KOPT-K1 (cell line): ENCODE results near the gene POTEE.
"Not testable (repeated sequence)": the region's sequence is repeated elsewhere in the genome, so short reads cannot be mapped to it uniquely, and the experiment has no call there.

Experiments used
- H3K27ac ChIP-seq: fragments of 200-600 bp; sonication (generic); 2 replicates; pipeline ENCODE4 v1.5.1; 2016; ENCODE audit warnings: antibody characterized with exemption, mild to moderate bottlenecking, low read depth, low read length; ENCODE audit not compliant: poor library complexity, severe bottlenecking
- H3K36me3 ChIP-seq: fragments of 200-600 bp; sonication (generic); 2 replicates; pipeline ENCODE4 v1.5.1; 2017; ENCODE audit warnings: antibody characterized with exemption, mild to moderate bottlenecking, low read length, moderate library complexity; ENCODE audit not compliant: insufficient read depth
- H3K9me3 ChIP-seq: fragments of 200-600 bp; sonication (generic); 2 replicates; pipeline ENCODE4 v1.5.1; 2017; ENCODE audit warnings: antibody characterized with exemption, low read length, mild to moderate bottlenecking; ENCODE audit not compliant: insufficient read depth, poor library complexity, severe bottlenecking

Gene POTEE

DNA sequence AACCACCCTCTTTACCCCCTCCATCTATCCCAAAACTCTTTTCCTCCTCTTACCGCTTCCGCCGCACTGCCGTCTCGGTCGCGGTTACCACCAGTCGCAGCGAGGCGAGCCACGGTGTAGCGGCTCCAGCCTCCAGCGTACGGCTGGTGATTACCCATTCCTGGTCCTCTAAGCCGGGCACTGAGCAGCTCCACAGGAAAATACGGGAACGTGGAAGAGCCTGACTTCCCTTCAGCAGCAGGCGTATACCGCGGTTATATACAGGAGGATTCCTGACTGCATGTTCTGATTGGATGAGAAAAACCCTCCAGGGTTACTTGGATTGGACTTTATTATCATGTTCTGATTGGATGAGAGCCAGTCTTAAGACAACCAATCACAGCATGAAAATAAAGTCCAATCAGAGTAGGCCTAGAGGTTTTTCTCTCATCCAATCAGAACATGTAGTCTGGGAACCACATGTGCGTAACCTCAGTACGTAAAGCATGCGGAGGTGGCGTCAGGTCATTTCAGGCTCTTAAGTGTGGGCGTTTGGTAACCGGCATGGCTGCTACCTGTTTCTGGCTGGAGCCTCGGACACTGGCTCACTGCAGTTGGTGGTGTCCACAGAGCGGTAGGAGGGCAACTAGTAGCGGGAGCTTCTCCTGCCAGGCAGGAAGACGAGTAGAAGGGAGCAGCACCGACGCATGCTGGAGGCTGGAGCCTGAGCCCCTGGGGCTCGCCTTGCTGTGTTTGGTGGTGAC is at the start of gene POTEE:
POTEE (plus strand) TSS at position 507 of the 743 bp plus-strand sequence. CDS start 8,867 bp downstream, outside the sequence.
- H3K27ac ChIP-seq, H3K9me3 ChIP-seq, H3K36me3 ChIP-seq: not testable (repeated sequence)

GRCh38 chr2:131165562-131165961 is 43.8 kb upstream of the POTEE start:
- H3K27ac ChIP-seq, H3K9me3 ChIP-seq, H3K36me3 ChIP-seq: not testable (repeated sequence)

- Histone ChIP-seq H3K27ac (no peak overlapping the region), H3K9me3 (no peaks in the 10 kb centered on the region), H3K36me3 (no peaks in the 10 kb centered on the region)
Observed at GRCh38 chr2:131168538-131168937, 40.8 kb upstream of the POTEE start.

DNA sequence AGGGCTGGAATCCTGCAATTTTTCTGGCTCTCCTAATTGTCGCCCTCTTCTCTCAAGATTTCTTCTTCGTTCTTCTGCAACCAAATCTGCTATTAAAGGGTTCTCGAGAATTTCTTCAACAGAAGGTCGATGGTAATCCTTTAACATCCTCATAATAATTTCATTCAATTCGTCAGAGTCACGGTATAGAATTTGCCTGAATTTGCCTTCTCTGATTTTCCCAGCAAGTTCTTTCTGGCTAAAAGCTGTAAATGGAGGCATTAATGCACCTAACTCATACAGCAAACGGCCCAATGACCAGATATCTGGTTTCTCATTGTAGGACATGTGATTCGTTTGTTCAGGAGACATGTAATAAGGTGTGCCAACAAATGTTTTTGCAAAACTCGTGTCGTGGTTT is 31.3 kb upstream of the POTEE start:
- H3K36me3 ChIP-seq, H3K9me3 ChIP-seq, H3K27ac ChIP-seq: not testable (repeated sequence)

- not testable (repeated sequence) for H3K36me3 ChIP-seq, H3K9me3 ChIP-seq
Observed at GRCh38 chr2:131178721-131179418, 30.5 kb upstream of the POTEE start.

DNA sequence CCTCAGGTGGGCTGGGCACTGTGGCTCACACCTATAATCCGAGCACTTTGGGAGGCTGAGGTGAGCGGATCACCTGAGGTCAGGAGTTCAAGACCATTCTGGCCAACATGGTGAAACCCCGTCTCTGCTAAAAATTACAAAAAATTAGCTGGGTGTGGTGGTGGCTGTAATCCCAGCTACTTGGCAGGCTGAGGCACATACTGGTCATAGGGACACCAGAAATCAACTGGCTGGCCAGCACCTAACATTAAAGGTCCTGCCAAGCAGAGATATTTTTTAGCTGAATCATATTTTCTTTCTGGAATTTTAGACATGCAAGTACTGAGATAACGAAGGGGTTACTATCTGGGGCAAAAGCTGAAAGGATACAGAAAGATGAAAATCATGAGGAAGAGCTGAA is 27.9 kb upstream of the POTEE start:
- H3K9me3 ChIP-seq, H3K36me3 ChIP-seq, H3K27ac ChIP-seq: not testable (repeated sequence)

More at GRCh38 chr2:131178721-131179418, 30.5 kb upstream of the POTEE start:
- not testable (repeated sequence) for H3K27ac ChIP-seq

GRCh38 chr2:131193421-131193820 is 15.9 kb upstream of the POTEE start:
- H3K36me3 ChIP-seq, H3K27ac ChIP-seq, H3K9me3 ChIP-seq: not testable (repeated sequence)

GRCh38 chr2:131196186-131196585 is 13.2 kb upstream of the POTEE start:
- not testable (repeated sequence) for H3K36me3 ChIP-seq, H3K9me3 ChIP-seq, H3K27ac ChIP-seq

DNA sequence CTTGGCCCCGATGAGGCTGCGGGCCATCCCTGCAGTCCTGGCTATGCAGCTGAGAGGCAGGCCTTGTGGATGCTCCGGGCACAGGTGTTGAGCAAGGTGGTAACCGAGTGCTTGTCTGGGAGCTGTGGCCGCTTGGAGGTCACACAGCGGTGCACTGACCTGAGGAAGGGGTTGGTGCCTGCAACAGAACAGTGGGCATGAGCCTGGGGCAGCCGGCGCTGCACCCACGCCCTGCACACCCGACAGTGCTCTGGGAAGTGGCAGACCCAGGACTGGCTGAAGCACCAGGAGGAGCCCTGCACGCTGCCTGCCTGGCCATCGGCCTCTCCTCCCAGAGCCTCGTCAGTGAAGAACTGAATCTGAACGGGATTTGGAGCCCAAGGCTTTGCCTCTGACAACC is 8.2 kb upstream of the POTEE start:
- H3K9me3 ChIP-seq, result no peaks in the 10 kb centered on the region
- H3K36me3 ChIP-seq, result no peaks in the 10 kb centered on the region
- H3K27ac ChIP-seq, result no peak overlapping the region

GRCh38 chr2:131207839-131208238 is 1.5 kb upstream of the POTEE start:
- H3K27ac ChIP-seq, H3K9me3 ChIP-seq, H3K36me3 ChIP-seq: not testable (repeated sequence)

DNA sequence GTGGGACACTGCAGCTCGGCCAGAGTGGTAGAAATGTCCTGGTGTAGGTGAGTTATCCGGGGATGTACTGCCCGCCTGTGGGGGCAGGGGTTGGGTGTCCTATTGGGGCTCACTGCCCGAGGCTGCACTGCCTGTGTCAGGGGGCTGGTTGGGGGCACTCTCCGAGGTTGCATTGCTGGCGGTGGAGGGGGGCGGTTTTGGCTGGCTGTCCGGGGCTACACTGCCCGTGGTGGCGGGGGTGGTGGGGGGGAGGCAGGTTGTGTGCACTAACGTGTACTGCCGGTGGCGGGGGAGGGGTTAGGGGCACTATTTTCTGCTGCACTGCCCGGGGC is 403 bp downstream of the POTEE start:
- not testable (repeated sequence) for H3K9me3 ChIP-seq, H3K36me3 ChIP-seq, H3K27ac ChIP-seq

DNA sequence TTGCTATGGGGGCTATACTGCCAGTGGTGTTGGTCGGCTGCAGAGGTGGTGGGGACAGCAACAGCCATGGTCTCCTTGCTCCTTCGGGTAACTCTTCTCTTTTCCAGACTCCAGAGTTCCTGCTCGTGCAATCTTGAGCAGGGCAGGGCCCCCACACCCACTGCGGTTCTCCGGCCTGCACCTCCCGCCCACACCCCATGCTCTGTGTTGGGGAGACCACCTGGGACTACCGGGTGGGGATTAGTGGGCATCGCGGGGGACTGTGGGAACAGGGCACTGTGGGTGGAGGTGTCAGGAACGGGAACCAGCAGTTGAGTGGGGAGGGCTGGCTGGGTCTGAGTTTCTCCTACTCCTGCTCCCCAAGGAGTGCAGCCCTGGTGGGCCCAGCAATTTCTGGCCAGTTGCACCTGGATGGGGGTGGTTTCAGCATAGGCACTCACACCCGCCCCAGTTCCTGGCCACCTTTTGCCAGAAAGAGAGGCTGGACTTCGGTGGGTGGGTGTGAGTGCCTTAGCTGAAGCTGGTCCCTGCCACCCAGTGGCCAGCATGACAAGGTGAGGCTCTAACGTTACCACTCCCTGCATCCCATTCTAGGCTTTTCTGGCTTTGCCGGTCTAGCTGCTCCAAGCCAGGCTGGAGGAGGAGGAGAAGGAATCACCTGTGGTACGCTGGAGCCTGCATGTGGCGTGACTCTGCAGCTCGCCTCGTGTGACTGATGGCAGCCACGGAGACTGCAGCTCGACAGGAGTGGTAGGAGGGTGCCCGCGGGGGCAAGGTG is 1.3 kb downstream of the POTEE start:
- not testable (repeated sequence) for H3K27ac ChIP-seq, H3K36me3 ChIP-seq, H3K9me3 ChIP-seq

DNA sequence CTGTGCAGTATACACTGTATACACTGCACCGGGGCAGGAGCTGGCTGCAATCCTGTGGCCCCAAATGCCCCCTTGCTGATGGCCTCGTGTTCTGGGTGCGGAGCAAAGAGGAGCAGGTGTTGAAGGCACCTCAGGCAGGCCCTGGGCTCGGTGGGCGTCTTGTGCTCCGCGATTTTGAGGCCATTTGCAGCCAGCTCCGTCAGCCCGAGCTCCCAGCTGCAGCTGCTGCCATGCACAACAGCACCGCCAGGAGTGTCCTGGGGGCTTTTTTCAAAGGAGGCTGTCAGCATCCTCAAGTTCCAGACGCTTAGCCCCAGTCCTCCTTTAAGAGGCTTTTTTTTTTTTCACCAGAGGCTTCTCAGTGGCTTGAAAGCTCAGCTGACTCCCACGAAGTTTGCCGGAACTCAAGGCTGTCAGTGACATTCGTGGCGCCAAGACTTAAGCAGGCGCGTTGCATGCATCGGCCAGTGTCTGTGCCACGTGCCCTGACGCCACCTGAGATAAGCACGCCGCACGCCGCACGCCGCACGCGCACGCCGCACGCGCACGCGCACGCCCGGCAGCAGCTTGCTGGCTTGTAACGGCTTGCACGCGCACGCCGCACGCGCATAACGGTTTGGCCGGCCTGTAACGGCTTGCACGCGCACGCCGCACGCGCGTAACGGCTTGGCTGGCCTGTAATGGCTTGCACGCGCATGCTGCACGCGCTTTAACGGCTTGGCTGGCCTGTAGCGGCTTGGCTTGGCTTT is 8.1 kb downstream of the POTEE start:
- H3K27ac ChIP-seq, H3K36me3 ChIP-seq, H3K9me3 ChIP-seq: not testable (repeated sequence)

GRCh38 chr2:131235543-131236449 is 26.5 kb downstream of the POTEE start:
- H3K36me3 ChIP-seq, H3K9me3 ChIP-seq, H3K27ac ChIP-seq: not testable (repeated sequence)
